ENCODE results near the gene IRF8.

The IRF8 gene

GRCh38 chr16:85970738-85971137 lies 71.8 kb downstream of the IRF8 start:
- no peak for TF ChIP-seq CTCF (IDR thresholded peaks at IDR 0.05; ENCODE audit: insufficient read depth, low read length, poor library complexity, severe bottlenecking)
- H3K27me3 ChIP-seq (replicated peaks; ENCODE audit: control insufficient read depth, insufficient read depth, low read length) = no peaks in the 10 kb centered on the region; the same call in 1 of the 2 replicates
- DNase-seq (ENCODE audit: extremely low read depth, insufficient read length) = no peak

More at GRCh38 chr16:85970738-85971137, 71.8 kb downstream of the IRF8 start:
- Histone ChIP-seq H3K4me3 (replicated peaks; ENCODE audit: low read depth, low read length) (no peak overlapping the region), H3K36me3 (ENCODE audit: control insufficient read depth, insufficient read depth, low read length) (no peaks in the 10 kb centered on the region)
